ENCODE results near the gene RACK1. TPM values are rescaled to one million over a fixed set of nuclear protein-coding genes. Genes with fewer than 3 reads are reported as not detected.
A peak's percentile ranks its signal among the peaks of the same experiment; 100 is the strongest.
"Not testable (repeated sequence)": the region's sequence is repeated elsewhere in the genome, so short reads cannot be mapped to it uniquely, and the experiment has no call there.

Gene RACK1
- total RNA-seq, 1 donor from 2014 or later, result 2,816 TPM

GRCh38 chr5:181212934-181213333 is 30.8 kb downstream of the RACK1 start:
- Histone ChIP-seq H3F3A (ENCODE audit: low read depth) (peaks cover 34% of the 10 kb centered on the region), H4K20me1 (ENCODE audit: low read depth) (peaks cover 4% of the 10 kb centered on the region), H3K4me3 (no peak overlapping the region), H3K27ac (no peak overlapping the region), H3K4me1 (no peaks in the 10 kb centered on the region), H3K36me3 (no peaks in the 10 kb centered on the region), H3K27me3 (peaks cover 71% of the 10 kb centered on the region), H3K9ac (no peak overlapping the region), H3K9me3 (ENCODE audit: low read depth) (no peaks in the 10 kb centered on the region), H3K79me2 (ENCODE audit: low read depth) (no peaks in the 10 kb centered on the region), H3K4me2 (no peak overlapping the region), H2AFZ (replicated peaks) (no peak overlapping the region)
- no peak for DNase-seq (ENCODE audit: low spot score)
- no peak overlapping the region for H3K27ac Mint-ChIP-seq
- H3K27me3 Mint-ChIP-seq (ENCODE audit: insufficient read depth, low read depth), result peaks cover 25% of the 10 kb centered on the region
- H3K4me3 Mint-ChIP-seq, result no peak overlapping the region
- peaks cover 9% of the 10 kb centered on the region for H3K4me1 Mint-ChIP-seq
- peaks cover 4% of the 10 kb centered on the region for H3K9me3 Mint-ChIP-seq
- H3K36me3 Mint-ChIP-seq, result no peaks in the 10 kb centered on the region
- TF ChIP-seq EZH2phosphoT487 (IDR thresholded peaks at IDR 0.05) (no peak), CTCF (IDR thresholded peaks at IDR 0.05) (no peak), EZH2 (IDR thresholded peaks at IDR 0.05) (no peak)

- H3K27me3 Mint-ChIP-seq (ENCODE audit: insufficient read depth, low read depth), result peaks cover 27% of the 10 kb centered on the region
Measured at GRCh38 chr5:181212080-181212479, 31.6 kb downstream of the RACK1 start.

GRCh38 chr5:181211208-181211607 is 32.5 kb downstream of the RACK1 start:
- Histone ChIP-seq H3F3A (ENCODE audit: low read depth) (peaks cover 32% of the 10 kb centered on the region), H4K20me1 (ENCODE audit: low read depth) (peaks cover 3% of the 10 kb centered on the region), H3K9ac (no peak overlapping the region), H3K4me3 (no peak overlapping the region), H2AFZ (replicated peaks) (no peak overlapping the region), H3K79me2 (ENCODE audit: low read depth) (no peaks in the 10 kb centered on the region), H3K4me1 (no peaks in the 10 kb centered on the region), H3K27me3 (peaks cover 59% of the 10 kb centered on the region), H3K4me2 (no peak overlapping the region), H3K9me3 (ENCODE audit: low read depth) (no peaks in the 10 kb centered on the region), H3K27ac (no peak overlapping the region), H3K36me3 (no peaks in the 10 kb centered on the region)
- Mint-ChIP-seq H3K4me1 (peaks cover 13% of the 10 kb centered on the region), H3K36me3 (peaks cover 11% of the 10 kb centered on the region), H3K27me3 (ENCODE audit: insufficient read depth, low read depth) (peaks cover 32% of the 10 kb centered on the region), H3K4me3 (no peak overlapping the region), H3K9me3 (peaks cover 16% of the 10 kb centered on the region), H3K27ac (no peak overlapping the region)
- TF ChIP-seq EZH2 (IDR thresholded peaks at IDR 0.05), result no peak
- TF ChIP-seq CTCF (IDR thresholded peaks at IDR 0.05), result peak; percentile 16
- TF ChIP-seq EZH2phosphoT487 (IDR thresholded peaks at IDR 0.05), result no peak
- no peak for DNase-seq (ENCODE audit: low spot score)

More at GRCh38 chr5:181212080-181212479, 31.6 kb downstream of the RACK1 start:
- Histone ChIP-seq H3F3A (ENCODE audit: low read depth) (peaks cover 34% of the 10 kb centered on the region), H3K4me3 (no peak overlapping the region), H3K4me2 (no peak overlapping the region), H4K20me1 (ENCODE audit: low read depth) (no peaks in the 10 kb centered on the region), H3K9ac (no peak overlapping the region), H3K9me3 (ENCODE audit: low read depth) (no peaks in the 10 kb centered on the region), H3K27ac (no peak overlapping the region), H3K27me3 (peaks cover 65% of the 10 kb centered on the region), H3K79me2 (ENCODE audit: low read depth) (no peaks in the 10 kb centered on the region), H2AFZ (replicated peaks) (no peak overlapping the region), H3K36me3 (no peaks in the 10 kb centered on the region), H3K4me1 (no peaks in the 10 kb centered on the region)
- no peak overlapping the region for H3K4me3 Mint-ChIP-seq
- peaks cover 8% of the 10 kb centered on the region for H3K9me3 Mint-ChIP-seq
- H3K27ac Mint-ChIP-seq, result no peak overlapping the region
- TF ChIP-seq EZH2phosphoT487 (IDR thresholded peaks at IDR 0.05) (no peak), CTCF (IDR thresholded peaks at IDR 0.05) (no peak), EZH2 (IDR thresholded peaks at IDR 0.05) (no peak)
- peaks cover 4% of the 10 kb centered on the region for H3K36me3 Mint-ChIP-seq
- no peak for DNase-seq (ENCODE audit: low spot score)
- peaks cover 9% of the 10 kb centered on the region for H3K4me1 Mint-ChIP-seq

GRCh38 chr5:181210698-181211097 is 33.0 kb downstream of the RACK1 start:
- H3K4me1 ChIP-seq; H3K4me2 ChIP-seq; H3K36me3 ChIP-seq; H3K27ac Mint-ChIP-seq; H3K79me2 ChIP-seq (ENCODE audit: low read depth); H2AFZ ChIP-seq (replicated peaks); H3K4me3 ChIP-seq; H3K9ac ChIP-seq; DNase-seq (ENCODE audit: low spot score); H3K27ac ChIP-seq; H3K4me3 Mint-ChIP-seq; H4K20me1 ChIP-seq (ENCODE audit: low read depth); H3K9me3 ChIP-seq (ENCODE audit: low read depth): not testable (repeated sequence)
- Mint-ChIP-seq H3K4me1 (peaks cover 17% of the 10 kb centered on the region), H3K36me3 (peaks cover 11% of the 10 kb centered on the region), H3K9me3 (peaks cover 17% of the 10 kb centered on the region), H3K27me3 (ENCODE audit: insufficient read depth, low read depth) (peaks cover 36% of the 10 kb centered on the region)
- Histone ChIP-seq H3K27me3 (peaks cover 59% of the 10 kb centered on the region), H3F3A (ENCODE audit: low read depth) (peaks cover 33% of the 10 kb centered on the region)

- Mint-ChIP-seq H3K4me1 (peaks cover 20% of the 10 kb centered on the region), H3K9me3 (peaks cover 17% of the 10 kb centered on the region), H3K36me3 (peaks cover 11% of the 10 kb centered on the region), H3K27me3 (ENCODE audit: insufficient read depth, low read depth) (peaks cover 41% of the 10 kb centered on the region)
- not testable (repeated sequence) for H3K9me3 ChIP-seq (ENCODE audit: low read depth); H3K4me2 ChIP-seq; H3K4me3 ChIP-seq; H3K79me2 ChIP-seq (ENCODE audit: low read depth); H2AFZ ChIP-seq (replicated peaks); H3K4me1 ChIP-seq; H3K4me3 Mint-ChIP-seq; H3K27ac ChIP-seq; DNase-seq (ENCODE audit: low spot score); H3K9ac ChIP-seq; H3K36me3 ChIP-seq; H3K27ac Mint-ChIP-seq
- H4K20me1 ChIP-seq (ENCODE audit: low read depth), result peaks cover 14% of the 10 kb centered on the region
- peaks cover 37% of the 10 kb centered on the region for H3F3A ChIP-seq (ENCODE audit: low read depth)
- peaks cover 63% of the 10 kb centered on the region for H3K27me3 ChIP-seq
Measured at GRCh38 chr5:181210148-181210547, 33.6 kb downstream of the RACK1 start.

- Histone ChIP-seq H3F3A (ENCODE audit: low read depth) (peaks cover 32% of the 10 kb centered on the region), H3K27me3 (peaks cover 65% of the 10 kb centered on the region), H4K20me1 (ENCODE audit: low read depth) (peaks cover 19% of the 10 kb centered on the region)
- not testable (repeated sequence) for H3K27ac Mint-ChIP-seq; H3K4me2 ChIP-seq; H3K4me1 ChIP-seq; H3K4me3 Mint-ChIP-seq; H3K79me2 ChIP-seq (ENCODE audit: low read depth); H2AFZ ChIP-seq (replicated peaks); H3K9me3 ChIP-seq (ENCODE audit: low read depth); H3K9ac ChIP-seq; H3K4me3 ChIP-seq; H3K36me3 ChIP-seq; H3K27ac ChIP-seq; DNase-seq (ENCODE audit: low spot score)
- H3K36me3 Mint-ChIP-seq, result peaks cover 11% of the 10 kb centered on the region
- H3K4me1 Mint-ChIP-seq, result peaks cover 20% of the 10 kb centered on the region
- peaks cover 45% of the 10 kb centered on the region for H3K27me3 Mint-ChIP-seq (ENCODE audit: insufficient read depth, low read depth)
- H3K9me3 Mint-ChIP-seq, result peaks cover 17% of the 10 kb centered on the region
Measured at GRCh38 chr5:181209006-181209405, 34.7 kb downstream of the RACK1 start.

Data from neural progenitor cell (in vitro differentiated cells).